ENCODE measurements around the gene CELF2. TPM values are rescaled to one million over a fixed set of nuclear protein-coding genes. Genes with fewer than 3 reads are reported as not detected.
A peak's percentile ranks its signal among the peaks of the same experiment; 100 is the strongest.

CELF2 gene
- total RNA-seq, 1 donor from 2014 or later = 36.9 TPM

DNA sequence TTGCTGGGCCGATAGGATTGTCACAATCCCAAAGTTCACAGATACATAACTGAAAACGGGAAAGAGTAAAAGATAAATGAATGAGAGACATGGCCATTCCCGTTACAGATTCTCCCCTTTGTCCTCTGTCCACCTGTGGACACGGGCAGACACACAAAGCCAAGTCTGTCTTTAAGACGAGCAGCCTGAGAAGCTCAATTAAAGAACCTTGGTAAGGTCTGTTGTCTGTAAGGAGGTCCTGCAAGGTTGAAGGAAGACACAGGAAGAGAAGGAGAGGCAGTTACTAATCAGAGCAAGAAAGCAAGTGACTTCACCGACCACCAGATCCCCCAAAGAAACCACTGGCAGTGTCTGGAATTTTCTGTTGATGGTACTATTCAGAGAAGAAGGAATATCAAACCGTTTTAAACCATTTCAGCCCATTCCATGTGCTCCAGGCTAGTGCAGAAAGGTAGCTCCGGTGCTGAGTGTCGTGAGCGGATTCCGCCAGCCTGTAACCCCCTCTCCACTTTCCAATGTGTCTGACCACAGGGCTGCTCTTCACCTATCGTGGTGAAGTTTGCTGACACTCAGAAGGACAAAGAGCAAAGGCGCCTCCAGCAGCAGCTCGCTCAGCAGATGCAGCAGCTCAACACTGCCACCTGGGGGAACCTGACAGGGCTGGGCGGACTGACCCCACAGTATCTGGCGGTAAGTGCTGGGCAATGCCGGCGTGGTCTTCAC is 252.6 kb downstream of the CELF2 start:
- peak; percentile 79 for DNase-seq (ENCODE audit: low spot score)

DNA sequence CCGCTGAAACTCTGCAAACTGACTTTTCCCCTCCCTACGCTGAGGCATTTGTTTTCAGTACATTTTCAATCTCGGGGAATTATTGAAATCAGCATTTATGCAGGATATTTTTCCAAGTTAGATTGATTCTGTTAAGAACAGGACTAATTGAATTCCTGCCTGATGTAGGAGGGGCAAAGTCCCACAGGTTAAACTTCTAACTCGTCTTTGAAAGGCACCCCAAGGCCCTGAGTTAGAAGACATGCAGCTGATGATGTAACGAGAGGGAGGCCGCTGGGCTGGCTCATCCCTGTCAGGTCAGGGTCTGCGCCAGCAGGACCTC is 253.1 kb downstream of the CELF2 start:
- no peak for DNase-seq (ENCODE audit: low spot score)

DNA sequence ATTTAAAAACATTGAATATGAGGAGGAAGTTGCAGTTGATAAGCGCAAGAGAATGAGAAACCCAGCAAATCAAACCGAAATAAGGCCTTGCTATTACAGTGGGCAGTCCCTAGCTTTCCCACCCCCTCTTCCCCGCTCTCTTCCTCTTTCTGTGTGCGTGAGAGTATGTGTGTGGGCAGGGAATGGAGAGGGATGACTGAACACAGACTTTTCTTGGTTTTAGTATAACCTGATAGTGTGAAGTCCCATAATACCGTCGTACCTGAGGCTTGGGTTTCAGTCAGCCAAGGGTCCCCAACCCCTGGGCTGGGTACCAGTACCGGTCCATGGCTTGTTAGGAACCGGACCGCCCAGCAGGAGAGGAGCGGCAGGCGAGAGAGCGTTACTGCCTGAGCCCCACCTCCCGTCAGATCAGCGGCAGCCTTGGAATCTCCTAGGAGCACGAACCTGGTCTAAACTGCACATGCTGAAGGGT is 255.3 kb downstream of the CELF2 start:
- DNase-seq (ENCODE audit: low spot score) = no peak

DNA sequence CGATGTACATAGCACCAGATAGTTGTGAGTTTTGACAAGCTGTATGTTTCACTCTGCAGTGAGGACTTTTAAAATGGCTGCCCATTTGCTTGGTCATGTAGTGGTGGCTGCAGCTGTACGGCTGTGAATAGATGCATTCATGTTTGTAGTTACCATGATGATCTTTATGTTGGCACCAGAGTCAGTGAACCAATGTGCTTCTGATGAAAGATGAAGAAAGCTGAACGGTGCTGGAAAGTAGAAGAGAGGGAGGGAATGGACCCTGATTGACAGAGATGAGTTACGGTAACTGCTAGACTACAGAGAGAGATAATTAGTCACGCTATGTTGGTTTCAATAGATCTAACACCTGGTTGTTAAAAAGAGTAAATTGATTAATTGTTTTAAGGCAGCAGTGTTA is 256.8 kb downstream of the CELF2 start:
- DNase-seq (ENCODE audit: low spot score) = no peak

- DNase-seq (ENCODE audit: low spot score) = no peak
These were observed 258.0 kb downstream of the CELF2 start for GRCh38 chr10:11275651-11276050.

DNA sequence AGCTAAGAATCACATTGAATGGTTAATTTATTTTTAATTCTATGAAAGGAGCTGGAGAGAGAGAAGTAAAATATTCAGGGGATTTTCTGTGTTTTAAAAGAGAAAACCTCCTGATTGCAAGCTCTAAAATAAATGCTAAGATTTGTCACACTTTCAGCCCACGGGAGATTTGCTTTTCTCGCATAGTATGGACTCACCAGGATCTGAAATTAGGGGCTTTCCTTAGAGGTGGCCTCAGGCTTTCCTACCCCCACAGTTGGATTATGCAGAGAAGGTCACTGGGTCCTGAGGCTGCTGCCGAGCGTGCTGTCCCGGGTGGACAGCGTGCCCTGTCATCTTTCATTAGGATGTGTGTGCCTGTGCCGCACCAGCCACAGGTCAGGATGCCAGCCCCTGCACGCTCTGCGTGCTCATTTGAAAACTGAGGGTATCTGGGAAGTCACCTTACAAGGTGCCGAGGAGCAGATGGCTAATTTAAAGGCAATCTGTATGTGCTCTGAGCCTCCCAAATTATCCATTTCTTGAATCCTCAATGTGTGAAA is 258.8 kb downstream of the CELF2 start:
- DNase-seq (ENCODE audit: low spot score) = no peak

DNA sequence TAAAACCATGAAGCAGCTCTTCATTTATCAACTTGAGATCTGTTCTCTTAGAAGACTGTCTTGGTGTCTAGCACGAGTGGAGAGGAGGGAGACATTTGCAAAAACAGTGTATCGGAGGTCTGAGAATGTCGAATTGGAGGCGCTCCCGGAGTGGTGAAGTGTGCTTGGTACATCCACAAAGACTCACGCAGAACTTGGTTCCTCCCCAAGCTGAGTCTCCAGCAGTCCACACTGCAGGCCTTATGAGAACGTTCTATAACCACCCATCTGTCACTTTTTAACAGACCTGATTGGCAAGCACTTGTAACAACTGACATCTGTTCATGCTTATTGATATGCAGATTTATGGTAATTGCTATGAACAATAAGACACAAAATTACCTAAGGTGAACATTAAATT is 261.6 kb downstream of the CELF2 start:
- DNase-seq (ENCODE audit: low spot score) = no peak

DNA sequence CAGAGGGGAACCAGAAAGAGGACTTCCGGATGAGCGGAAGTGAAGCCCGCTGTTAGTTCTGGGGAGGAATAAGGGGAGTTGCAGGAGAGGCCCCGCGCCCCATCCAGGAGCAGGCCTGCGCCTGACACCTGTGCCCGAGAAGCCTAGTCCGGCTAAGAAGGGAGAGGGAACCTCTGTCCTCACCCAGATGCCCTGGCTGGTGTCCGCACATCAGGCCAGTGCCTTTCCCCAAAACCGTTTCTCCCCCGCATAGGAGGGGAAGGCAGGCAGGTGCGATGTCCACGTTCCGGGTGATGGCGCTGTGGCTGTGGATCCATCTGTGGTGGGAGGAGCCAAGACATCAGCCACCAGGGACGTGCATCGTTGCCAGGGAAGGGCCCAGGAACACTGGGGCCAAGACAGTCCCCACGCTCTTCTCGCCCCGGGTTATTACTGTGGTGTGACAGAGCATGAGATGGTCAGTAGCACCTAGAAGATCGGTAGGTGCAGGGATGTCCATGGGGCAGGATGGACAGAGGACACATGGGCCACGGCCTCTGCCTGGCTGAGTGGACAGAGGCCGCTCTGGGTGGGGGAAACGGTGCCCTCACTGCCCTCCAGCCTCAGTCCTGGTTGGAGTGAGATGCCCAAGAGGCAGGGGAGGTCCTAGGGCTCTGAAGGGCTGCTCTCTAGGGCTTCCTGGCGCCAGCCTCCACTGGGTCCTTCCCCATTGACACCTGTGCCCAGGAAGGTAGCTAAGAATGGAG is 262.7 kb downstream of the CELF2 start:
- DNase-seq (ENCODE audit: low spot score) = no peak

GRCh38 chr10:11282156-11282555 is 264.5 kb downstream of the CELF2 start:
- no peak for DNase-seq (ENCODE audit: low spot score)

GRCh38 chr10:11282661-11283060 is 265.0 kb downstream of the CELF2 start:
- DNase-seq (ENCODE audit: low spot score) = no peak

DNA sequence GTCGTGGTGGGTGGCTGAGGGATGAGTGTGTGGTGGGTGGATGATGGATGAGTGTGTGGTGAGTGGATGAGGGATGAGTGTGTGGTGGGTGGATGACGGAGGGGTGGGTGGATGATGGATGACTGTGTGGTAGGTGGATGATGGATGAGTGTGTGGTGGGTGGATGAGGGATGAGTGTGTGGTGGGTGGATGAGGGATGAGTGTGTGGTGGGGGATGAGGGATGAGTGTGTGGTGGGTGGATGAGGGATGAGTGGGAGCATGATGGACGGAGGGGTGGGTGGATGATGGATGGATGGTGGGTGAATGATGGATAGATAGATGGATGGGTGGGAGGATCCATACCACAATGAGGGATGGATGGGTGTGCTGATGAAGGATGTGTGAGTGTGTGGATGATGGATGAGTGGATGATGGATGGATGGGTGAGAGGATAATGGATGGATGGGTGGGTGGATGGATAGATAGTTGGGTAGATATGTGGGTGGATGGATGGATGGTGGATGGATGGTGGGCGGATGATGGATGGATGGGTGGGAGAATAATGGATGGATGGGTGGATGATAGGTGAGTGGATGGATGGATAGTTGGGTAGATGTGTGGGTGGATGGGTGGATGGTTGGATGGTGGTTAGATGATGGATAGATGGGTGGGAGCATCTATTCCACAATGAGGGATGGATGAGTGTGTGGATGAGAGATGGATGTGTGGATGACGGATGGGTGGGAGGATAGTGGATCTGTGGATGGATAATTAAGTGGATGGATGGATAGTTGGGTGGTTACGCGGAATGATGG is 266.8 kb downstream of the CELF2 start:
- peak; percentile 39 for DNase-seq (ENCODE audit: low spot score)

- DNase-seq (ENCODE audit: low spot score) = peak; percentile 29
These were observed 267.5 kb downstream of the CELF2 start for GRCh38 chr10:11285171-11285570.

DNA sequence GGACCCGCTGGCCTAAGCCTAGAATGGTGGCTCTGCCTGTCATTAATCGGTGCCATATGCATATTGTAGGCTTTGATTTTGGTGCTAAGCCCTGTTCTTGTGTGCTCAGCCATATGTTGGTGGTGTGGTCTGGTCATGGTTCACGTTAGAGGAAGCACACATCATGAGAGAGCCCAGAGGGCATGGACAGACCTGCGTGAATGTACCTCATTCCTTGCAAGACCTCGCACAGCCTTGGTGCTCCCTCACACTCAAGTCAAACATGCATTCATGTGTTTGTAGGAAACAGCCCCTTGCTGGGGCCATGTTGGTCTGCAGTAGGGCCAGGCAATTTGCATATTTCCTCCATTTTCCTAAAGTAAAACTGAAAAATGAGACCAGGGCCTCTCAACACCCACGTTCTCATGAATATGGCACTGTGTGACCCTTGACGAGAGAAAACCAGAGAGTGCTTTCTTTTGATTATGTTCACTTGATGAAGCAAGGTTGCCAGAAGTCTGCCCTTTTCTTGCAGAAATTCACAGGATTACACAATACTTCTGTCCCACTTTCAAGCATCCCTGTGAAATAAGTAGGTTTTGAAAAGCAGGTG is 268.7 kb downstream of the CELF2 start:
- DNase-seq (ENCODE audit: low spot score) = no peak

- no peak for DNase-seq (ENCODE audit: low spot score)
These were observed 270.6 kb downstream of the CELF2 start for GRCh38 chr10:11288302-11288701.

DNA sequence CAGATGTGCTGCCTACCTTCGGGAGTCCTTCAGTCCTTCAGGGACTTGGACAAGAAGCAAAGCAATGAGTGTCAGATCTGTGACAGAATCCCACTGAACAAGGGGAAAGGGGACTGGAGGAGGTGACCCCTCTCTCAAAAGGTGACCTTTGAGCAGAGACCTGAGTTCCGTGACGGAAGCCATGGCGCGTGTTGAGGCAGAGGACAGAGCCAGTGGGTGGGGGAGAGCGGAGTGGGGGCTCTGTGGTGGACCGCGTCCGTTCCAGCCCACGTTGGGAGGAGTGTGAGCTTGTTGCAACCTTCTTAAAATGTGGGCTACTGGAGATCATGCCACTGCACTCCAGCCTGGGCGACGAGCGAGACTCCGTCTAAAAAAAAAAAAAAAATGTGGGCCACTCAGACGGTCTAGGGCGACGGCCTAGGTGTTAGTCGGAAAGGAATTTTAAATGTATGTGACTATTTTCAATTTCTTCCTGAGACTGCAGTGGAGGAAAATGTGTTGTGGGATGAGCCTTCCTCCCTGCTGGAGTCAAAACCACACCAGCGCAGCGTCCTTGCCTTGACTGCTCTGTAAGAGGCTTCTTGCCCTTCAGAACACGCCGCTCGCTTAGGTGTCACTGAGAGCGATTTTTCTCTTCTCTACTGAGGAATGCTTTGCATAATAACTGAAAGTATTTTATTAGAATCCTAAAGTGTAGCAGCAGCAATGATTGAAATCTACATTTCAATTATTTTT is 272.7 kb downstream of the CELF2 start:
- DNase-seq (ENCODE audit: low spot score) = no peak

DNA sequence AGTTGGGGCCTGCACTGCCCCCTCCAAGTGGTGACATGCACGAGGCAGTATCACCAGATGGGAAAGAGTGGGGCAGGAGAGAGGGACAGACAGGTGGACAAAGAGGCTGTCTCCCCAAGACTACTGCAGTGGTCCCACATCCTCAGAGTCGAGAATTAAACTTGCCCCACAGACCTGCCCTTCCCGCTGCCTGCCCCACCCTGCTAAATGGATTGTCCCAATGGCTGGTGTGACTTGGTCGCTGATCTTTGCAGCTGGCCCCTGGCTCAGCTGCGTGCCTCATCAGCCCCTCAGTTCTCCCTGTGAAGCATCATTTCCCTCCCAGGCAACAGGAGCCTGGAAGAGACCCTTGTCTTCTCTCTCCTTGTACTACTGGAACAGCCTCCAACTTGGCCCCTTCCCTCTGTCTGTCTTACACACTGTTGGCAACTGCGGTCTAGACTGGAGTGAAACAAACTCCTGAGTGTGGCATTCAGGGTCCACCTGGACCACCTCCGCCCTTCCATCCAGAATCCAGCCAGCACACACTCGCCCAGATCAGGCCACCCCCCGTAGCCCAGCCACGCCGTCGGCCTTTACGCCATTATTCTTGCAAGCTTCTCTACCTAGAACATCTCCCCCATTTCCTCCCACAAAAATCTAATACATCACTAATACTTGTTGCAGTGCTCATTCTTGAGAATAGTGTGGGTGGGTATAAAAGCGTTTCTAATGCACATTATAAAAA is 275.1 kb downstream of the CELF2 start:
- DNase-seq (ENCODE audit: low spot score) = no peak

DNA sequence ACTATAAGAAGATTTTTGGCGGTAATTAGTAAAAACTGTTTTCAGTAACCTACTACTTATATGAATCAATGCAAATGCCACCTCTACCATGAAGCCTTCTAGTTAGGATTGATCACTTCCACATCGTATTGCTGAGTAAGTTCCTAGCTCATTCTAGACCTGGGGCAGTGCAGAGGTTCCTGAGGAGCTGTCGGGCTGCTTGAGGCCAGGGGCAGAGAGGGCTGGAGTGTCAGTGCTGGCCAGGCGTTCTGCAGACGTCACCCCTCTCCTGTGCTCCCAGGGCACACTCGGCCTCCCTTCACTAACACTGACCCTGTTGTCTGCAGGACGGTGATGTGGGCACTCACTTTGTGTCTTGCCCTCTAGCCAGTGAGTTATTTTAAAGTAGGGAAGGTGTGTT is 275.7 kb downstream of the CELF2 start:
- no peak for DNase-seq (ENCODE audit: low spot score)

DNA sequence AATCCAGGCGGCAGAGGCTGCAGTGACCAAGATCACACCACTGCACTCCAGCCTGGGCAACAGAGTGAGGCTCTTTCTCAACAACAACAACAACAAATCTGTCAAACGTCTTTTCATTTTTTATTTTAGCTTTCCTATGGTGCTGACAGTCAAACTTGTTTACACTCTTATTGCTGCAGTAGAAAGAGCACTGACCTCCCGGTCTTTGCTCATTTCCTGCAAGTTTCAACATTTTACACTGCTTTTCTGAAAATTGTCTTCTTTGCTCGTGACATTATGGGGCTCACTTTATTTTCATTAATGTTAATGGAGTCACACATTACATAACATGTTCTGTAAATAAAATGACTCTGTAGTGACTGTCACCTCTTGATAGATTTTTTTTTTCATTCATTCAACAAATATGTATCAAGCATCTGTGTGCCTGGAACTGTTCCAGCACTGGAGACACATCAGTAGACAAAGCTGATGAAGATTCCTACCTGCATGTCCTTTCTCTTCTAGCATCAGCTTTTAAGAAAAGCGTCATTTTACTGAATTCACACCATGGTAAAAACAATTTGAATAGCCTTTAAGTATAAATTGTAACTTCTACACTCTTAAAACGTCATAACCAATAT is 277.3 kb downstream of the CELF2 start:
- no peak for DNase-seq (ENCODE audit: low spot score)

- no peak for DNase-seq (ENCODE audit: low spot score)
These were observed 277.8 kb downstream of the CELF2 start for GRCh38 chr10:11295492-11295891.

DNA sequence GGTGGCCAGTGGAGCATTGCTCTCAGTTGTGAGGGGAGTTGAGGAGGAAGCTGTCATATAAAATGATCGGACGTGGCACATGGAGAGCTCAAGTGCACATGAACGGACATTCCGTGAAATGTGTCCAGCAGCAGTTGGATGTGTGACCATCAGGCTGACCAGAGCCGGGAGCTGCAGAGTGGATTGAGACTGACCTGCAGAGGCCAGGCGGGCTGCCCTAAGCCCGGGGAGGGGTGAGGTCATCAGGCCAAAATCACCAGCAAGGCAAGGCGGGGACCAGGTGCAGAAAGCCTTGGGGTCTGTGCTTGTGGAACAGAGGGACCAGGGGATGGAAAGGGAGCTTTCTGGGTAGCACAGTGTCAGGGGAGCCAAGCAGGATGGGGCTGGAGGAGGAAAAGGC is 279.5 kb downstream of the CELF2 start:
- DNase-seq (ENCODE audit: low spot score) = no peak
